COLO829 (cell line): ENCODE data around the gene PKD2.
A peak's percentile ranks its signal among the peaks of the same experiment; 100 is the strongest.

Experiments used
- DNase-seq: peaks from one replicate; pipeline ENCODE4 v3.0.0; 2012; ENCODE audit warnings: low spot score

The PKD2 gene

DNA sequence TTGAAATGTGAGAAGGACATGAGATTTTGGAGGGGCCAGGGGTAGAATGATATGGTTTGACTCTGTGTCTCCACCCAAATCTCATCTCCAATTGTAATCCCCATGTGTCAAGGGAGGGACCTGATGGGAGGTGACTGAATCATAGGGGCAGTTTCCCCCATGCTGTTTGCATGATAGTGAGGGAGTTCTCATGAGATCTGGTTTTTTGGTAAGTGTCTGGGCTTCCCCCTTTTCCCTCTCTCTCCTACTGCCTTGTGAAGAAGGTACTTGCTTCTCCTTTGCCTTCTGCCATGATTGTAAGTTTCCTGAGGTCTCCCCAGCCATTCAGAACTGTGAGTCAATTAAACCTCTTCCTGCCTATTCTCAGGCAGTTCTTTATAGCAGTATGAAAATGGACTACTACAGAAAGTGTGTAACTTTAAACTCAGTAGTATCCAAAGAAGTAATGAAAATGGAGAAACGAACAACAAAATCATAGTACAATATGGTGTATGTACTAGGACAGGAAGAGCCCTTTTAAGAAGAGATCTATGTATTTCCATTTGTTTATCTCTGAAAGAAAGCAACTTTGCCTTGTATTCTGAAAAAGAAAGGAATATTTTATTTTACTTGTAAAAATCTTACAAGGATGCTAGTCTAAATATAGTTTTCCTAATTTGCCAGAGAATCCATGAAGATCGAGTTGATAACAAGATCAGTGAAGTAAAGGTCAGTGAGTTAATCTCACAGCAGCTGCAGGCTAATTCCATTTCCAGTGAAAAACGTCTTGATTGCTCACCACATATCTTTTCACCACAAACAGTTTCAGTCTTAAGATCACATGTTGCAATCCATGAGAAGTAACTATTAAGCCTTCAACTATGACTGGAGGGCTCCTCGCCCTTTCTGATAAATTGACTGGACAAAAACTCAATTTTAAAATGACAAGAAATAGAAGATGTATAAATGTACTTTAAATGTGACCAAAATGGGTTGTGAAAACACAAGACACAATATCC, 20.5 kb downstream of the PKD2 start:
- DNase-seq = peak; percentile 96

DNA sequence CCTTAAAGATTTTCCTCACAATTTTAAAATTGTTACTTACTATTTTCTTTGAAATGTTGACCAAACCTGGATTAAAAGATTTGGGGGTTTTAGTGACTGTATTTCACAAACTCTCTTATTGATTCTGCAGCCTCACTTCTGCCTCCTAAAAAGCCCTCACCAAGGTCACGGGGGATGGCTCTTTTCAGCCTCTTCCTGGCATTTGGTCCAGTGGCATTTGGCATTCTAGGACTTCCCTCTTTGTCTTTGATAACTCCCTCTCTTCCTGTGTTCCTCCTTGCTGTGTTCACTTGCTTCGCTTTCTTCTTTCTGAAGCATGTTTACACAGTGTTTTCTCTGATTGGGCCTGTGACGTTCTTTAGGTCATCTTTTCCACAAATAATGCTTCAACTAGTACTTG, 21.5 kb downstream of the PKD2 start:
- no peak for DNase-seq

DNA sequence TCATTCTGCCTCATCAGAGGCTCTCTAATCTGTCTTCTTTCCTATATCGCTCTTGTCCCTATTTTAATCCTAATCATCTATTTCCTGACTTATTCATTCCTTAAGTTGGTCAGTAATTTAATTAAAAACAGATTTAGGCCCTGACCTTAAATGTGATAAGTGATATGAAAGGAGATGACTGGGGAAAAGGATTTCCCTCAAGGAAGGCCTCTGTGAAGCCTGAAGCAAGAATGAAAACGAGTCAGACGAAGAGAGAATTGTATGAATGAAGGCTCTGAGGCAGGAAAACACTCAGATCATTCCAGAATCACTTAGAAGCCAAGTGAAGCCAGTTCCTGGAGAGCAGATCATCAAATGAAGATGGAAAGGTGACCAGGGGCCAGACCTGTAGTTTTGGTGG, 22.1 kb downstream of the PKD2 start:
- no peak for DNase-seq

DNA sequence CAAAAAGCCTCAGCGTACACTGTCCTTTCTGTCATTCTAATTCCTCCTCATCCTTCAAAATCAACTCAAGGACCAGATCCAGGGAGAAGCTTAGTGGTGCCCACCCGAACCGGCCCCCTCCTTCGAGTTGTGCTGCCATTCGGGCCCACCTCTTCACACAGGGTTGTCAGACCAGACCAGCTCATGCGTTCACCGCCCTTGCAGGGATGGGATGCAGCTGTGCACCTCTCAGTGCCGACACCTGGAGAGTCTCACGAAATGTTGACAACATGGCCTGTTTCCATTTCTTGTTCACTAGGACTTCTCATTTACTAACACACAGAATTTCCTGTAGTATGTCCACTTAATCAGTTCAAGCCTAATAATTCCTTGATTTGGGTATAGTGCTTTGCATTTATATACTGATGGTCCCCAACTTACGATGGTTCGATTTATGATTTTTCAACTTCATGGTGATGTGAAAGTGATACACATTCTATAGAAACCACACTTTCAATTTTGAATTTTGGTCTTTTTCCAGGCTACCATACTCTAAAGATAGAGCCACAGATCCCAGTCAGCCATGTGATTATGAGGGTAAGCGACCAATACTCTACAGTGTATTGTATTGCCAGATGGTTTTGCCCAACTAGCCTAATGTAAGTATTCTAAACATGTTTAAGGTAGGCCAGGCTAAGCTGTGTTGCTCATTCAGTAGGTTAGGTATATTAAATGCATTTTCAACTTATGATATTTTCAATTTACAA, 23.3 kb downstream of the PKD2 start:
- DNase-seq = no peak

DNA sequence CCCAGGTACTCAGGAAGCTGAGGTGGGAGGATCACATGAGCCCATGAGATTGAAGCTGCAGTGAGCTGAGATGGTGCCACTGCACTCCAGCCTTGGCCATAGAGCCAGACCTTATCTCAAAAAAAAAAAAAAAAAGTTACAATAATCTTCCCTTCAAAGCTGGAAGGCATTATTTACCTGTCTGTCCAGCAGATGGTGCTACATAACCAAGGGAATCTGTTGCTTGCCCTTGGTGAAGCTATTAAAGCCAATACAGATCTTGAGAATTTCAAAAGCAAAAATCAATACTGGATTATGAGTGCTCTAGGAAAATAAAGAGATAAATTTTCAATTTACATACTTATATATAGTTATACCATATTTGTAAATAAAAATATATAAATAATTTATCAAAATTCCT, 25.9 kb downstream of the PKD2 start:
- DNase-seq = peak; percentile 71

DNA sequence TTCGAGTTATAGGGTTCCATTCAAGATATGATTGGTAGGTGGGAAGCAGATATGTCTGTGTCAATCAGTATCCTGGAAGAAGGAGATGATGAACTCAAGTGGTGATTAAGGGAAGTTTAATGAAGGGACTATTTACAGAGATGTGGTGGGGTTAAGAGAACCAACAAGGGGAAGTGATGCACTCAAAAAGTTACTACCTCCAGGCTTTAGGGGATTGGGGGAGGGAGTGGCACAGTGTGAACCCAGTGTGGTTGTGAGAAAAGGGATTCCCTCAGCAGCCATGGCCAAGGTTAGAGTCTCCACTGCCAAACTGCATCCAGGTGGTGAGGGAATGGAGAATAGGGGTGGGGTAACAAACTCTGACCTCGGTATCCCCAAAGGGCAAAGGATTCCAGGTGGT, 27.9 kb downstream of the PKD2 start:
- no peak for DNase-seq

DNA sequence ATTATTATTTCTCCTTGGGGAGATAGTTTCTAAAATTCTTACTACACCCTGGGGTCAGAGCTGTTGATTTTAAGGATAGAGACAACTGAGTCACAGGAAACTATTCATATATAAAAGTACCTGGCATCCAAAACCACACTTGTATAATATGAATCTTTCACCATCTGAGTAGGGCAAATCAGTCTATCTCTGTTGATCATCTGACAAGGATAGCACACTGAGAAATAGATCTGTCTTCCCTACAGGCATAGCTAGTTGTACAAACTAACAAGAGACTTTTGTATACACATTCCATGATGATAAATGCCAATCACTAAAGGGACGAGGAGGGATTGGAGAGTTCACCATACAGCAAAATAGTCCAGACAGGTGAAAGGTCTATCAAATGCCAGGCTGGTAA, 30.0 kb downstream of the PKD2 start:
- no peak for DNase-seq

DNA sequence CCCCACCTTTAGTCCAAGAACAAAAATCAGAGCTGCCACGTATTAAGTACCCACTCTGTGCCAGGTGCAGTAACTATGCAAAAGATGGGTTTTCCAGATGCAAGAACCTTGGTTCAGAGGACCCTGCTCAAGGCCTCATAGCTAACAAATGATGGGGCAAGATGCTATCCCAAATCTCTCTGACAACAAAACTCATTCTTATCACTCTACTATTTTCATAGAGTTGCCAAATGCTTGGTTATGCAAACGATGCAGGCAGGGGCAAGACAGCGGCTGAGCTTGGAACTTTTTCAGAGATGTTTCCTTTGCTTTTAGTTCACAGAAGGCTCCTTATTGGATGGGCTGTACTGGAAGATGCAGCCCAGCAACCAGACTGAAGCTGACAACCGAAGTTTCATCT, 30.5 kb downstream of the PKD2 start:
- DNase-seq = no peak

DNA sequence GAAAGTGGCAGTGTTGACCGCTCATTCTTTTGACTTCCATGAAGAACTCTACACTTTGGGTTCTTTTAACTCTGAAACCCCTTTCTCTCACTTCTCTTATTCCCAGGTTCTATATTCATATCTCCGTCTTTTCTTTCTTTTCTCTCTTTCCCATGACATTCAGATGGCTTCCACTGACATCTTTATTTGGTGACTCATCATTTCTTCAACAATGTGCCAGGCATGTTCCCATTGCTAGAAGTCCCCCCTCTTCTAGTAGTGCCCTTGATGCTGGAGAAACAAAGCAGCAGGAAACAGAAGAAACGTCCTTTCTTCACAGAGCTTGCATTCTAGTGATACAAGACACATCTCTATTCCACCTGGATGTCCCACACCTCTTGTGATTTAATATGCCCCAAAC, 33.3 kb downstream of the PKD2 start:
- DNase-seq = no peak

DNA sequence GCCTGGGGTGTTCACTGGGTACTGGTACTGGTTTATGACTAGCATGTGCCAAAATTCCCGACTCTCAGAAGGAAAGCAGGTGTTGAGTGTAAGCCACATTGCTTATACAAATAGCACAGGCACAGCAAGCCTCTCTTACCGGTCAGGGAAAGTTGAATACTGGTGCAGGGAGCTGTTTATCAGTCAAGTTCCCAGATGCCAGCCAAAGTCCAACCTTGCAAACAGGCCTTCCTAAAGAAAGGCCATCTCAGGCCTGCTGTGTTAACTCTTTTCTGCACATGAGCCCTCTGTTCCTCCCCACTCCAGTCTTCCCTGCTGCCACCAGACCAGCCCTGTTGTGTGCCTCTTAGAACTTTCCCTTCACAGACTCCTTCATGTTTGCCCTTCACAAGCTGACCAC, 34.2 kb downstream of the PKD2 start:
- no peak for DNase-seq

DNA sequence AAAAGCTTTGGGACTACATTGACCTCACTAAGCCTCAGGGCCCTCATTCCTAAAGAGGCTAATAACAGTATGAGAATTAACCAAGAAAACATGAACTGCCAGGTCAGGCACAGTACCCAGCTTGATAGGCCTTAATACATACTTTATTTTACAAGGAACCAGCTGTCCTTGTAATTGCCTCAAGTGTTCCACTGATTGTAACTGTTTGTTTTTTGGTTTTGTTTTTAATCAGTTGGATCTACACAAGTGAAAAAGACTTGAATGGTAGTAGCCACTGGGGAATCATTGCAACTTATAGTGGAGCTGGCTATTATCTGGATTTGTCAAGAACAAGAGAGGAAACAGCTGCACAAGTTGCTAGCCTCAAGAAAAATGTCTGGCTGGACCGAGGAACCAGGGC, 35.6 kb downstream of the PKD2 start:
- no peak for DNase-seq

DNA sequence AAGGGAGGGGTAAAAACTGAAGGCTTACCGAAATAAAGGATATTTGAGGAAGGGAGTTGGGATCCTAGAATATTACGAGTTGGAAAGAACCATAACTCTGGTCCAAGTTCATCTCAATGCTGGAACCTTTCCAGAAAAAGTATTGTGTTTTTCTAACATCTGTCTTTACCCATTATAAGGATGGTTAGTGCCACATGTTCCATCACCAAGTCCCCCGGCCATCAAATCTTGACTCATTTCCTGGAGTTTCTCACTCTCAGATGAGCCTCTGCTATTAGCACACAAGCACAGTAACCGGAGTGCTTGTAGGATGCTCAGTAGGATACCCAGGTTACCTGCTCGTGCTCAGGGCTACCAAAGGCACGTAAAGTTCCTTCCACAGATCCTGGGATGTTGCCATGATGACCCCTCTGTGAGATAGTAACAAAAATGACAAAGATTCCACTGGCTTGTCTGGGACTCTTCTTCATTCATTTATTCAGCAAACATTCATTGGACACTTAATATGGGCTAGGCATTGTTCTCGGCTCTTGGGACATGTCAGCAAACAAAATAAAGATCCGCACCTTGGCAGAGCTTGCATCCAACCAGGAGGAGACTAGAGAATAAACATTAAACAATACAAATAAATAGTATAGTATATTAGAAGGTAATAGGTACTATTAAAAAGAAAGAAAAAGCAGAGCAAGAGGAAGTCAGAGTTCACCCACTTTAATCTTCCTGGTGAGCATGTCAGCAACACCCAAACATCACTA, 36.3 kb downstream of the PKD2 start:
- DNase-seq = no peak

DNA sequence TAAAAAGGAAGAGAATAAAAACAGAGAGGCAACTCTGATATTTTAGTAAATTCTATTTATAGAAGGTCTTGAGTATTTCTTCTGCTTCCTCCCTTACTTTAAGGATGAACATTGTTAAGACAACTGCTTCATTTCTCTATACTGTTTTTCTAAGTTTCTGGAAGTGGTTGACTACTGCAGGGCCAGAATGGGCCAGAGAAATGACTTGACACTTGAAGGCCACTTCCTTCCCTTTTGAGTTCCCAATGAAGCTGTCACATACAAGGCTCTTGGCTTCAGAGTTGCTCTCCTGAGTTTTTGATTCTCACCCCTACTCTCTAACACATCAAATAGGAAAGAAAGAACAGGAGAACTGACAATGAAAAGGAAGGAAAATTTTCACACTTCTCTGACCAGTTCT, 37.6 kb downstream of the PKD2 start:
- DNase-seq = no peak

DNA sequence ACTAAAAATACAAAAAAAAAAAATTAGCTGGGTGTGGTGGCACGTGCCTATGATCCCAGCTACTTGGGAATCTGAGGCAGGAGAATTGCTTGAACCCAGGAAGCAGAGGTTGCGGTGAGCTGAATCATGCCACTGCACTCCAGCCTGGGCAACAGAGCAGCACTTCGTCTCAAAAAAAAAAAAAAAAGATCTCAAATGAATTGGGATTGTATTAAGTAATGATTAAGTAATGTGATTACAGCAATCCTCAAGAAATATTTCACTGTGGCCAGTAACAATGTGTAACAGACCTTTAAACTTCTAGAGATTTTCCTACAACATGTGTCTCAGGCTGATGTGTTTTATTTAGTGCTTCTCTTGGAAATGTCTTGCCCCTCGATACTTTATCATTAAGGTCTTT, 46.8 kb downstream of the PKD2 start:
- no peak for DNase-seq

DNA sequence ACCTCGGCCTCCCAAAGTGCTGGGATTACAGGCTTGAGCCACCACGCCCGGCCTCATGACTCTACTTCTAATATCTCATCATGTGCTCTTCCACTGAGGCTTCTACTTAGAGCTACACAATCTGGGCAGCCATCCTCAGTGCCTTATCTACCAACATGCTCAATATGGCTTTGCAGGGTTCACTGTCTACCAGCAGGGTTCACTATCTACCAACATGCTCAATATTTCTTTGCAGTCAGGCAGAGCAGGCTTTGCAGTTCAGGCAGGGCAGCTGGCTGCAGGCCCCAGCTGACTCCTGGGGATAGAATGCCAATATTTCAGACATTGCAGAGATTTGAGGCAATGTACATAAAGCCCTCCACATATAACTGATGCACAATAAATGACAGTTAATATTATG, 47.5 kb downstream of the PKD2 start:
- peak; percentile 22 for DNase-seq

DNA sequence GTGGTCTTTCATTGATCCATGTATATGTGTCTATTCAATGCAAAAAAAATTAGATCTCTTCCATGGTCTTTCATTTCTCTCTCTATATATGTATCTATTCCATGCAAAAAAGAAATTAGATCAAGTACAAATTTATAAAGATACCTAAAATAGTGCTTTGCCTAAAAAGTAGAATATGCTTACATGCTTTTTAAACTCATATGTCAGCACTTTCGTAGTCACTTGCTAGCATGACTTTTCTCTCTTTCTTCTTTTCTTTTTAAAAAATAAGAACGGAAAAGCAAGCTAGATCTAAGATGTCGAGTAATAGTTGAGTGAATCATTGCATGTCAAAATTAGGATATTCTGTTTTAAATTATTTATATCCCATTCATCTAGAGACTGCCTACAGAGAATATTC, 50.9 kb downstream of the PKD2 start:
- no peak for DNase-seq

DNA sequence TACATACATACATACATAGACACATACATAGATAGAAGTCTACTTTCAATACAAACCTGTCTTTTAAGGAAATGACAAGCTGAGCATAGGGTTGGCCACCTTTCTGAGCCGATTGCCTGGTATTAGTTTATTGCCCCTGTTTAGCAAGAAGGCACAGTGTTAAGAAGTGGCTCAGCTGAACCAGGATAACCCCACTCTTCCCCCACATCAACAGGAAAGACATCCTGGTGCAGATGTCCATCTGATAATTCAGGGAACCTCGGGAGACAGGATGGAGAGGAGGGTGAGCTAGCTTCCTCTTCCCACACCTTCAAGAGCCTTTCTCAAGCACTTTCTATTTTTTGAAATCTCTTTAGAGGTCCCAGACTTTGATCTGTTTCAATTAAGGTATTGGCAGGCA, 52.3 kb downstream of the PKD2 start:
- DNase-seq = no peak

DNA sequence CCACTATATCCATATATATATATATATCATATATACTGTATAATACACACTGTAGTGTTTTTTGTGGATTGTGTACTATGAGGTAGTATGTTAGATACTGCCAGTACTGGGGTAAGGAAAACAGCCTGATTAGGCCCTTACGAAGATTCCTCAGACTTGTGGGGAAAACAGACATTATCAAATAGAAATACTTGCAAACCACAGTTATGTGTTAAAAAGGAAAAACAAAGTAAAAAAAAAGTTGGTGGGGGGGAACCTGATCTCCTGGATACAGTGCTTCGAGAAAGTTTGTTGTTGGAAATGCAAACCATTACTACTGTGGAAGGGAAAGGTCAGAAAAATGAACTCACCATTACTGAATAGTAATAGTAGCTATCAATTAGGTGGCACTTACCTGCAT, 53.0 kb downstream of the PKD2 start:
- DNase-seq = no peak

DNA sequence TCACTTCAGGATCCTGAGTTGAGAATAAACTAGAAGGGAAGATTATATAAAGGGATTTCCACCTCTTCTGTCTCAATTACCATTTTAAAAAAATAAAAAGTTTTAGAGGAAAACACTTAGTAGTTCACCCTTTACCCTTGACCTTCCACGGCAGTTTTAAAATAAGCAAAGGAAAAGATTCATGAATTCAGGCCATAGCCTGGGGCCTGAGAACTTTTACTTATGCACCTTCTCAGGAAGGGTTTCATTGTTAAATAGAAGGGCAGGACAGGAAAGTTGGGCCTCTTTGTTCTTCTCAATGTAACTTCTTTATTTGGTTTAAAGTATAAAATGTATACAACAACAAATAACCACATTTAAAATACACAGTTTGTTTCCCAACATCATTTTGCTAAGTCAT, 54.9 kb downstream of the PKD2 start:
- no peak for DNase-seq

DNA sequence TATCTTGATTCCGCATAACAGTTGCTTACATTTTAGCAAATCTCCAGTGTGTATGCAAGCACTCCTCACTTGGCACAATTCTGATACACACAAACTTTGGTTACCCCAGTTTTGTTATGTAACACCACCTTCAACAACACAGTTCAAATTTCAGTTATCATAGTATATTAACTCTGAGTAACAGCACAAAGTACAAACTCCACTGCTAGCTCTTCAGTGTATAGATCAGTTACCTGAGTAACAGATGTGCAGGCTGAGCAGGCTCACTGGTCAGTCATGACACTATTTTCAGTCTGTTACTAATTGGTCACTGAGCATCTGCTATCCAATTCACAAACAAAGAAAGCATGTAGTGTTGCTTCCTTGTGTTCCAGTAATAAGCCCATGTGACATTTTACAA, 55.4 kb downstream of the PKD2 start:
- DNase-seq = no peak

DNA sequence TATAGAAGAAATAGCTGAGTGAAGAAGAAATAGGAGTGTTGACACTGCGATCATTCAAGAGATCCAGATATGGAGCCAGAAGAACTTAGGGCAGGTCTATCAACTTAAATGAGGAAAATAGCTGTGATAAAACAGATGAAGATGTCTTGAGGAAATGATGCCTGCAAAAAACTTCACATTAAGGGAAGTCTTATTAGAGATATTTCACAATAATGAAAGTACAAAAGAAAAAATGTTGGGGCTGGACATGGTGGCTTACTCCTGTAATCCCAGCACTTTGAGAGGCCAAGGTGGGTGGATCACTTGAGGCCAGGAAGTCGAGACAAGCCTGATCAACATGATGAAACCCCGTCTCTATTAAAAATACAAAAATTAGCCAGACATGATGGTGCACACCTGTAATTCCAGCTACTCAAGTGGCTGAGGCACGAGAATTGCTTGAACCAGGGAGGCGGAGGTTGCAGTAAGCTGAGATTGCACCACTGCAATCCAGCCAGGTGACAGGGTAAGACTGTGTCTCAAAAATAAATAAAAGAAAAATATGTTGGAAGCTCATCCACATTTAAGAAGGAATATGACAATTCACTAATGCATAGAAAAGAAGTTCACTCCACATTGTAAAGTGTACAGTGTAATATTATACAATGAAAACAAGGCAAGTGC, 56.3 kb downstream of the PKD2 start:
- no peak for DNase-seq

DNA sequence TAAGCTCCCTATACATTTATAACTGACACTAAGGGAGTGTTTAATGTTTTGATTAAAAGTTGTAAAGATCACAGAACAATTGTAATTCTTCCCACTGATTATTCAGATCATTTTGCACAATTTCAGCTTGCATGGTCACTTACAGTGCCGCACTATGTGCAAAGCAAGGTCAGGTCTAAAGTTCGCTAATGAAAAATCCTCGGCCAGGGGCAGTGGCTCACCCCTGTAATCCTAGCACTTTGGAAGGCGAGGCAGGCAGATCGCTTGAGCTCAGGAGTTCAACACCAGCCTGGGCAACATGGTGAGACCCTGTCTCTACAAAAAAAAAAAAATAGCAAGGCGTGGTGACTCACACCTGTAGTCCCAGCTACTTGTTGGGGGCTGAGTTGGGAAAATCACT, 57.0 kb downstream of the PKD2 start:
- no peak for DNase-seq
